B cell (primary cell): ENCODE data around the gene RGR. TPM values are rescaled to one million over a fixed set of nuclear protein-coding genes. Genes with fewer than 3 reads are reported as not detected.
A peak's percentile ranks its signal among the peaks of the same experiment; 100 is the strongest.

Source experiments
- ATAC-seq: fragments of 200-7000 bp; cut with Tn5 transposase; one replicate; pipeline ENCODE4 v1.10.0; 2021; ENCODE audit warnings: low read depth, mild to moderate bottlenecking, moderate number of reproducible peaks, moderate library complexity
- CTCF ChIA-PET: fragments of 350-600 bp; sonication (Branson Sonifier 250); formaldehyde crosslinking; loops from one replicate; lab custom pipeline; 2021; ENCODE audit warnings: antibody characterized with exemption, inconsistent platforms; lab: Charles Lee
- POLR2A ChIA-PET: fragments of 350-600 bp; sonication (Branson Sonifier 250); formaldehyde crosslinking; loops from one replicate; lab custom pipeline; 2021; ENCODE audit warnings: antibody characterized with exemption; lab: Charles Lee
- DNase-seq: peaks from one replicate; pipeline ENCODE4 v3.0.0; 2013
- H2AFZ ChIP-seq: 2 replicates; pipeline ENCODE4 v1.6.1; 2012; ENCODE audit warnings: mild to moderate bottlenecking, low read depth, low read length; ENCODE audit not compliant: insufficient read depth, poor library complexity, severe bottlenecking
- H3K27ac ChIP-seq, 2 donors: 1 replicate in 1 of 2; 2 replicates in 1 of 2; pipeline ENCODE4 v1.5.1; 2012 to 2013; ENCODE audit warnings: low read length in 2 of 2, mild to moderate bottlenecking in 2 of 2, moderate library complexity in 1 of 2
- H3K27me3 ChIP-seq, 4 experiments: fragments of 200-600 bp in 1 of 4; sonication (generic) in 1 of 4; replicated peaks in 1 of 4; 1 replicate in 2 of 4; 2 replicates in 2 of 4; pipeline versions ENCODE4 v1.6.1 to v1.7.0; 2013 to 2016; ENCODE audit warnings: low read length in 3 of 4, mild to moderate bottlenecking in 2 of 4, mixed read lengths in 1 of 4, moderate library complexity in 1 of 4; ENCODE audit not compliant: insufficient read depth in 4 of 4, control insufficient read depth in 3 of 4; ENCODE audit errors: control extremely low read depth in 1 of 4
- H3K36me3 ChIP-seq, 2 experiments: replicated peaks in 1 of 2; 1 replicate in 1 of 2; 2 replicates in 1 of 2; pipeline versions ENCODE4 v1.6.1 to v1.7.1; 2013; ENCODE audit warnings: low read length in 1 of 2; ENCODE audit not compliant: insufficient read depth in 2 of 2, control insufficient read depth in 1 of 2; ENCODE audit errors: control extremely low read depth in 1 of 2, extremely low read depth in 1 of 2
- H3K4me1 ChIP-seq, 2 donors: fragments of 200-600 bp in 1 of 2; sonication (generic) in 1 of 2; 1 replicate in 1 of 2; 2 replicates in 1 of 2; pipeline versions ENCODE4 v1.5.1 to v1.6.1; 2013 to 2017; ENCODE audit warnings: low read length in 2 of 2; ENCODE audit not compliant: control insufficient read depth in 2 of 2, insufficient read depth in 2 of 2
- H3K4me2 ChIP-seq: replicated peaks from 2 replicates; pipeline ENCODE3; 2012; ENCODE audit warnings: mild to moderate bottlenecking, low read depth, low read length; ENCODE audit not compliant: poor library complexity, severe bottlenecking
- H3K4me3 ChIP-seq, 5 experiments: fragments of 200-600 bp in 1 of 5; sonication (generic) in 1 of 5; 1 replicate in 3 of 5; 2 replicates in 2 of 5; pipeline versions ENCODE4 v1.5.1 to v1.7.0; 2011 to 2016; ENCODE audit warnings: low read length in 4 of 5, mild to moderate bottlenecking in 4 of 5, low read depth in 2 of 5, control low read depth in 1 of 5, moderate library complexity in 1 of 5; ENCODE audit not compliant: insufficient read depth in 1 of 5; ENCODE audit errors: control extremely low read depth in 1 of 5, extremely low read depth in 1 of 5
- H3K79me2 ChIP-seq: fragments of 200-600 bp; sonication (generic); one replicate; pipeline ENCODE4 v1.6.0; 2016; ENCODE audit warnings: low read length; ENCODE audit not compliant: control insufficient read depth, insufficient read depth
- H3K9ac ChIP-seq: fragments of 200-600 bp; sonication (generic); 2 replicates; pipeline ENCODE4 v1.6.1; 2017; ENCODE audit warnings: mild to moderate bottlenecking, low read length, moderate library complexity
- H3K9me3 ChIP-seq, 3 donors: one replicate each; pipeline versions ENCODE4 v1.6.1 to v1.7.1; 2013; ENCODE audit warnings: low read length in 2 of 3; ENCODE audit not compliant: control insufficient read depth in 2 of 3, insufficient read depth in 1 of 3; ENCODE audit errors: control extremely low read depth in 1 of 3
- H4K20me1 ChIP-seq: 2 replicates; pipeline ENCODE4 v1.6.0; 2012; ENCODE audit warnings: mild to moderate bottlenecking, low read length; ENCODE audit not compliant: insufficient read depth, control insufficient read depth, poor library complexity, severe bottlenecking
- H3K27ac Mint-ChIP-seq: one replicate; pipeline ENCODE4 v1.8.0; 2021; ENCODE audit warnings: mixed read lengths
- H3K27me3 Mint-ChIP-seq: one replicate; pipeline ENCODE4 v1.8.0; 2021; ENCODE audit warnings: mixed read lengths
- H3K4me1 Mint-ChIP-seq: one replicate; pipeline ENCODE4 v1.8.0; 2021; ENCODE audit warnings: mixed read lengths
- H3K4me3 Mint-ChIP-seq: one replicate; pipeline ENCODE4 v1.8.0; 2021; ENCODE audit warnings: mixed read lengths
- H3K9me3 Mint-ChIP-seq: one replicate; pipeline ENCODE4 v1.8.0; 2022; ENCODE audit warnings: mixed read lengths; ENCODE audit not compliant: insufficient read depth
- EZH2 ChIP-seq: IDR thresholded peaks from 2 replicates; pipeline ENCODE4 v1.6.1; 2012; ENCODE audit warnings: borderline replicate concordance, low read depth, mild to moderate bottlenecking, moderate library complexity, low read length; ENCODE audit not compliant: insufficient read depth, poor library complexity, severe bottlenecking
- WGBS: methylation state at CpG from one replicate; pipeline ENCODE4 v1.1.5; 2013; ENCODE audit warnings: missing lambda C conversion rate; ENCODE audit not compliant: insufficient coverage; 5-methylcytosine and 5-hydroxymethylcytosine counted together
- intact Hi-C: fragments of 100-400 bp; cut with micrococcal nuclease; formaldehyde crosslinking; loops from one replicate; pipeline ENCODE4 v1.10.0; 2022
- polyA plus RNA-seq: library from polyadenylated mRNA; depleted of rRNA; stranded (reverse); fragments of >200 nt; gene quantifications from 2 replicates; pipeline ENCODE4 v1.2.3, GENCODE V29; 2012
- total RNA-seq, 2 donors: library from RNA; stranded (reverse); fragments of 120-200 nt in 1 of 2; gene quantifications; 1 replicate in 1 of 2; 2 replicates in 1 of 2; pipeline versions ENCODE4 v1.2.3 to v1.2.4, GENCODE V29; 2013 to 2022
- TF ChIP-seq, protein P1 (sequence below): fragments of 200-600 bp; IDR thresholded peaks from one replicate; pipeline ENCODE4 v1.8.0; 2022; ENCODE audit warnings: antibody characterized with exemption, mild to moderate bottlenecking

RGR gene
- total and polyA plus RNA-seq, 2 donors (not counting 1 experiment from before 2014, with no cell fraction given) = not detected

DNA sequence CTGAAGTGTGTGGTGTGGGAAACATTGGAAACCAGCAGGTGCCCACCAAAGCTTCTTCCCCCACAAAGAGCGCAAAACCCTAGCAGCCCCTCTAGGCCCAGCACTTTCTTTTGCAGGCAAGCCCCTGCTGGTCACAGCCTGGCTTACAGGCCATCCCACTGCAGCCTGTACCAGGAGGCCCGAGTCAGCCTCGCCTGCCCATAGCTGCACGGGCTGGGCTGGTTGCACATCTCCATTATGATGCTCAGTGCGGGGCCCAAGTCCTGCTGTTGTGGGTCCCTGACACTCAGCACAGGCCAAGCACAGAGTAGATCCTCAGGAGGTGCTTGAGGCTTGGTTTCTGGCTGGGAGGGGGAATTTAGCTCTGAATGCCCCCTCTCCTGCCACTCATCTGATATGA is 42.5 kb upstream of the RGR start:
- Histone ChIP-seq H3K36me3 (no peaks in the 10 kb centered on the region), H3K4me3 (no peak overlapping the region), H3K27ac (no peak overlapping the region), H2AFZ (no peak overlapping the region), H3K79me2 (no peaks in the 10 kb centered on the region), H3K4me1 (no peaks in the 10 kb centered on the region), H3K4me2 (no peak overlapping the region), H3K27me3 (peaks cover 0 to 9% (median 1%) of the 10 kb centered on the region in 4 experiments), H3K9me3 (no peaks in the 10 kb centered on the region), H4K20me1 (no peaks in the 10 kb centered on the region), H3K9ac (no peak overlapping the region)
- intact Hi-C loops = no loop called here
- no peaks in the 10 kb centered on the region for H3K4me1 Mint-ChIP-seq
- no peak for TF ChIP-seq EZH2
- no peak overlapping the region for H3K4me3 Mint-ChIP-seq
- DNase-seq (no peak), ATAC-seq (no peak)
- POLR2A ChIA-PET = no interaction called here
- H3K27ac Mint-ChIP-seq = no peak overlapping the region
- H3K9me3 Mint-ChIP-seq = no peaks in the 10 kb centered on the region
- 93% methylated on average over 5 of the region's 5 CpGs for WGBS
- CTCF ChIA-PET = interaction anchor here (0.9 to 3.3 kb wide), 3 partner anchors 11 to 54 kb away, joined by 3 to 24 read pairs (median 6); no protein-coding TSS in a partner anchor
- peaks cover 25% of the 10 kb centered on the region for H3K27me3 Mint-ChIP-seq

GRCh38 chr10:84204122-84204521 is 40.7 kb upstream of the RGR start:
- 90% methylated on average over 4 of the region's 4 CpGs for WGBS
- no peak for TF ChIP-seq EZH2
- TF ChIP-seq, protein P1, sequence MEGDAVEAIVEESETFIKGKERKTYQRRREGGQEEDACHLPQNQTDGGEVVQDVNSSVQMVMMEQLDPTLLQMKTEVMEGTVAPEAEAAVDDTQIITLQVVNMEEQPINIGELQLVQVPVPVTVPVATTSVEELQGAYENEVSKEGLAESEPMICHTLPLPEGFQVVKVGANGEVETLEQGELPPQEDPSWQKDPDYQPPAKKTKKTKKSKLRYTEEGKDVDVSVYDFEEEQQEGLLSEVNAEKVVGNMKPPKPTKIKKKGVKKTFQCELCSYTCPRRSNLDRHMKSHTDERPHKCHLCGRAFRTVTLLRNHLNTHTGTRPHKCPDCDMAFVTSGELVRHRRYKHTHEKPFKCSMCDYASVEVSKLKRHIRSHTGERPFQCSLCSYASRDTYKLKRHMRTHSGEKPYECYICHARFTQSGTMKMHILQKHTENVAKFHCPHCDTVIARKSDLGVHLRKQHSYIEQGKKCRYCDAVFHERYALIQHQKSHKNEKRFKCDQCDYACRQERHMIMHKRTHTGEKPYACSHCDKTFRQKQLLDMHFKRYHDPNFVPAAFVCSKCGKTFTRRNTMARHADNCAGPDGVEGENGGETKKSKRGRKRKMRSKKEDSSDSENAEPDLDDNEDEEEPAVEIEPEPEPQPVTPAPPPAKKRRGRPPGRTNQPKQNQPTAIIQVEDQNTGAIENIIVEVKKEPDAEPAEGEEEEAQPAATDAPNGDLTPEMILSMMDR = no peak
- H3K79me2 ChIP-seq = no peaks in the 10 kb centered on the region
- H3K9me3 Mint-ChIP-seq = no peaks in the 10 kb centered on the region
- no peak overlapping the region for H3K27ac Mint-ChIP-seq
- H3K4me1 Mint-ChIP-seq = no peaks in the 10 kb centered on the region
- H3K27ac ChIP-seq = no peak overlapping the region
- intact Hi-C loops = no loop called here
- no peak overlapping the region for H3K4me3 Mint-ChIP-seq
- H3K27me3 ChIP-seq = peaks cover 0 to 4% (median 2%) of the 10 kb centered on the region in 4 experiments
- peaks cover 30% of the 10 kb centered on the region for H3K27me3 Mint-ChIP-seq
- no peaks in the 10 kb centered on the region for H3K36me3 ChIP-seq
- ChIA-PET CTCF (interaction anchor here (1.5 to 5.6 kb wide), 2 partner anchors 56 to 332 kb away, joined by 4 to 72 read pairs; no protein-coding TSS in a partner anchor), POLR2A (no interaction called here)
- no peak overlapping the region for H2AFZ ChIP-seq
- no peaks in the 10 kb centered on the region for H3K9me3 ChIP-seq
- H3K4me3 ChIP-seq = no peak overlapping the region
- no peaks in the 10 kb centered on the region for H4K20me1 ChIP-seq
- ATAC-seq (peak; percentile 44), DNase-seq (no peak)
- H3K4me2 ChIP-seq = no peak overlapping the region
- H3K4me1 ChIP-seq = no peaks in the 10 kb centered on the region
- H3K9ac ChIP-seq = no peak overlapping the region
